Posterior vena cava (tissue), 2 donors: ENCODE measurements around the gene USP16. TPM values are rescaled to one million over a fixed set of nuclear protein-coding genes. Genes with fewer than 3 reads are reported as not detected.

Source experiments
- DNase-seq: peaks from one replicate; pipeline ENCODE4 v3.0.0-alpha.2; 2020; ENCODE audit warnings: low spot score
- intact Hi-C, 2 donors: fragments of 100-400 bp; cut with DNase I; formaldehyde crosslinking; loops; one replicate each; pipeline versions ENCODE4 v1.14.1 to v1.14.2; 2022 to 2023
- total RNA-seq, 2 donors: library from RNA; stranded (reverse); fragmentation: NEBNext Ultra II Directional; extraction: Animal tissue kit (Norgen Biotek cat#: 25700); gene quantifications; one replicate each; pipeline ENCODE4 v1.2.1, GENCODE V29; 2021
- donor health status: DM: yes; HTN: yes; CAD: no.
- donor health status: DM: yes; HTN: yes; CAD: no.

Gene USP16
- total RNA-seq, 2 donors from 2014 or later, result 34.7 to 43.4 TPM

DNA sequence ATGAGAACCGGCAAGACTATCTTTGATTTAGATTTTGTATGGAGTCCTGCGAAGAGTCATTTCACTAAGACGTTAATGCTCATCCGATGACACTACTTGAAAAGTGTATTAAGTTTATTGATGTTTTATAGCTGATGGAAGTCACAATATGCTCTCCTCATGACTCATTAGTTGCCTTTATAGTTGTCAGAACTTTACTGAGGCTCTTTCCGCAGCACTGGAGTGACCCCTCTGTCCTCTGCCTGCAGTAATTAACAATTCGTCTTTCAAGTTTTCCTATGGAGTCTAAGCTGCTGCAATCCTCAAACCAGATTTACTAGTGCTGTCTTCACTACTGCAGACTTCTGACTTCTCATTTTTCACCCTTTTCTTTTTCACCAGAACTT is 853 bp downstream of the USP16 start:
- intact Hi-C loops, result no loop called here
- DNase-seq, result no peak

DNA sequence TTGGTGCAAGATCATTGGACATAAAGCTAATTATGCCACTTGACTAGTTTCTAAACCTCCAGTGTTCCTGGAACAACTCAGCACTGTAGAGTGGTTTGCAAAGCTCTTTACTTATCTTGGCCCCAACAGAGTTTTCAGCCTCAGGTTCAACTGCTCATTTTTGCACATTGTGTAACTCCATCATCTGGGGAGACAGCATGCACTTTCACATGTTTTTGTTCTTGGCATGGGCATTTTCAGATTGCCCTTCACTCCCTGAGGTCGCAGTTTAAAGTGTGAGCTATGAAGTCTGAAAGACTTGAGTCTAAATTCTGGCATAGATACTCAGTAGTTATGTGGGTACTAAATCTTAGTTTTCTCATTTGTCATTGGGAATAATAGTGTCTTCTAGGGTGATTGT is 5.1 kb downstream of the USP16 start:
- DNase-seq, result no peak
- intact Hi-C loops, result no loop called here

DNA sequence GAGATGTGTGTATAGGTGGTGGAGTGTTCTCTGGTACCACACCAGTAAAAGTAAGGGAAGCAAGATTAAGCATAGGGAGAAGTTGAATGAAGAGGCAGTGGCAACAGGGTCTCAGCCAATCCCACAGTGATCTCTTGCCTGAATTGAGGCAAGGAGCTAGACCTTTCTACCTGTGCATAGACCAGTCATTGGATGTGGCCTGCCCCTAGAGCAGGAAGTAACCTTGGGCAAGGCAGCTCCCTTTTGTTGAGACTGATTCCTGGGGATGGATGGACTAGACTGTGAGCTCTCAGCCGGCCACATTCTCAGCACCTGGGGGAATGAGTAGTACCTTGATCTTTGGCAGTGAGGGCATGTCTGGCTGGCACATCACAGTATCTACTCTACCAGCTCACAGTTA is 6.4 kb downstream of the USP16 start:
- intact Hi-C loops, result no loop called here
- DNase-seq, result no peak

DNA sequence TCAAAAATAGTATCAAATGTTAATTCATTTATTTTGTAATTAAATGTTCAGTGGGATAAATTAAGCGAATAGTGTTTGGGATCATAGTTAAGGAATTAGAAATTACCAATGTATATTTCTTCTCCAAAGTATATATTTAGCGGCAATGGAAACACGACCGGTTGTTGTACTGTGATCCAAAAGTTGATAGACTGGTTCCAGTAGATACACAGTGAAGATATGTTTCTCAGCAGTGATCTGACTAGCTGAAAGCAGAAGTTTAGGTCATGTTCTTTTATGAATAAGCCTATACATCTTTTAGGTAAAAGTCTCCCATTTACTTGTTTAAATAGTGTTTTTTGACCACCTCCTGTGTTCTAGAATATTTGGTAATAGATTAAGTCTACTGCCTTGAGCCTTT is 8.8 kb downstream of the USP16 start:
- intact Hi-C loops, result no loop called here
- DNase-seq, result no peak

DNA sequence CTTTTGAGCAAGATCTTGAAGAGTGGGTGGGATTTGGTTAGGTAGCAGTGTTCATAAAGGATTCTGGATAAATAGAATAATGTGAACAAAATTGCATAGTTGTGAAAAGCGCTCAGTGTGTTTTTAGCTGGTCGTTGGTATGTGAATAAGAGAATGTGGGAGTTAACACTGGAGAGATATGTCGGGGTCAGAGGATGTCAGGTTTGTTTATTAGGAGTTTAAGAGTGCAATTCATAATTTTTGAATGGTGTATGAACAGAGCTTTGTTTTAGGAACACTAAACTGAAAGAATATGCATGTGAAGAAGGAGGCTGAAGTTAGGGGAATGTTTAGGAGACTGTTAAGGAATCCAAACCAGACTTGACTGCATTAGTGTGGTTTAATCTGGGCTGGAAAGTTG is 9.4 kb downstream of the USP16 start:
- intact Hi-C loops, result no loop called here
- DNase-seq, result no peak

DNA sequence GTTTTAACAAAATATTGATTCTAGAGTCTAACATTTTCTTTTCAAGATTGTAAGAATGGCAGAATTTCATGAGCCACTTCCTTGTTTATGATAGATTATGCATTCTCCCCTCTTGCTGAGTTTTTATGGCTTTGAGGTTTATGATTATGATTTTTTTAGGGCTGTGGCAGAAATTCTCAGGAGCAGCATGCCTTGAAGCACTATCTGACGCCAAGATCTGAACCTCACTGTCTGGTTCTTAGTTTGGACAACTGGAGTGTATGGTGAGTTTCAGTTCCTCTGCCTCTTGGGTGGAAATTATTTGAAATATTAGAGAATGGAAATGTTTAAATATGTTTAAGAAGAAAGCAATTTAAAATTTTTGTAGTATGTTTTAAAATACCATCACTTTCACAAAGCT is 10.2 kb downstream of the USP16 start:
- DNase-seq, result no peak
- intact Hi-C loops, result no loop called here

DNA sequence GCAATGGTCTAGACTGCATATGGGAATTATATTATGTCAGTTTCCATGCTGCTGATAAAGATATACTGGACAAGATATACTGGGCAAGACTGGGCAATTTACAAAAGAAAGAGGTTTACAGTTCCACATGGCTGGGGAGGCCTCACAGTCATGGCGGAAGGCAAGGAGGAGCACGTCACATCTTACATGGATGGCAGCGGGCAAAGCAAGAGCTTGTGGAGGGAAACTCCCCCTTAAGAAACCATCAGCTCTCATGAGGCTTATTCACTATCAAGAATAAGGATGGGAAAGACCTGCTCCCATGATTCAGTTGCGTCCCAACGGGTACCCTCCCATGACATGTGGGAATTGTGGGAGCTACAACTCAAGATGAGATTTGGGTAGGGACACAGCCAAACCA is 27.8 kb downstream of the USP16 start:
- DNase-seq, result no peak
- intact Hi-C loops, result no loop called here

DNA sequence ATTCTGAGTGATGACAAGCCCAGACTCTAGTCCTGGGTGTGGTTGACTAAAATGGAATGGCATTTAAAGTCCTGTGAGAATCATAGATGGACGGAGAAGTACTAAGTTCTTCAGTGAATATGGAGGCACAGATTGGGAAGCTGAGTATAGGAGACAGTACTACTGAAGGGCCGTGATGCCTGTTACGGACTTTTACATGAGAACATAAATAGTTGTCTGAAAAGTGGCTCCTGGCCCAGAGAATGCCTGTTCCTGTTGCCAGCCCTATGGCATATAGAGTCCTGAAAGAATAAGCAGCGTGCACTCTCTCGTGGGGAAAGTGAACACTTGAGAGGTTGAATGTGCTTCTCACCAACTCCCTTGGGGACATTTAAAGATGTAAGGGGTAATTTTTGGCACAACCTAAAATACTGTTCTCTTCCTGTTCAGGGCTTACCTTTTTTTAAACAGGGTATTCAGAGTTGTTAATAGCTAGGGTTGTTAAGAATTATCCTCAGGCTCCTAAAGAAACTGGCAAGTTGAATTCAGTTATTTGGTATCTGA is 28.6 kb downstream of the USP16 start:
- no peak for DNase-seq
- intact Hi-C loops, result no loop called here

DNA sequence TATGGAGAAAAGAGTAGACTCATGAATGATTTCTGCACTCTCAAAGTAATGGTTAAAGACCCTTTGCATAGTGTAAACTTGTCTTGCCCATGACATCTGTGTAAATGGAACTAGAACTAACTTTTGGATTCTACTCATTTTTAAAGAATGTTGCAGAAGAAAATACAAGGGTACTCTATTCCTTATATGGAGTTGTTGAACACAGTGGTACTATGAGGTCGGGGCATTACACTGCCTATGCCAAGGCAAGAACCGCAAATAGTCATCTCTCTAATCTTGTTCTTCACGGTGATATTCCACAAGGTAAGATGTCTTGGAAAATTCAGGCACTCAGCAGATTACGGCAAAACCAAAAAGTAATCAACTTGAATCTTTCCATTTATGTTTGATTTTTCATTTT is 29.2 kb downstream of the USP16 start:
- intact Hi-C loops, result no loop called here
- no peak for DNase-seq

DNA sequence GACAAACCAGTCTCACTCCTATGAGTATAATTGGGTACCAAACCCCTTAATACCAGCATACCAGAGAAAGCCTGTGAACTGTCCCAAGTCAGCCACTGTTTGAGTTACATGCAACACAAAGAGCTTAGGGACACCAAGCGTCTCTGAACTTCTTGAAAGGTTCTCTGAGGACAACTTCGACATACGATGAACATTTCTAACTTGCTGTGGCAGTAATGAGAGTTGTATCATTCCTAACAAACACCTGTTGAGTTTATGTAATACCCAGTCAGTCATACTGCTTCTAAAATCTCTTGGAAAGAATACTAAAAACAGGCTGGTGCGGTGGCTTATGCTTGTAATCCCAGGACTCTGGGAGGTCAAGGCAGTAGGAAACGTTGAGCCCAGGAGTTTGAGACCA is 30.6 kb downstream of the USP16 start:
- intact Hi-C loops, result no loop called here
- DNase-seq, result no peak

DNA sequence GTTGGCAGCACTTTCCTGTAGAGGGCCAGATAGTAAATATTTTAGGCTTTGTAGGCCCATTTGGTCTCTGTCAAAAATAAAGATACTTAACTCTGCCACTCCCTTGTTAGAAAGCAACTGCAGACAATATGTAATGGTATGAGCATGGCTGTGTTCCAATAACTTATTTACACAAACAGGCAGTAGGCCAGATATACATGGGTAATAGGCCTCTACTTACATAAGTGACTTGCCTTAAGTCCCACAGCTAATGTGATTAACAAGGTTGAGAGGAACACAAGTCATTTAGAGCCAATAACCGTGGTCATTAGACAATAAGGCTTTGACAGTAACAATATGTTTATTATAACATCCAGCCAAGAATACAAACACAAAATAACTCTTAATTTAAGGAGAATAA is 31.5 kb downstream of the USP16 start:
- DNase-seq, result no peak
- intact Hi-C loops, result no loop called here

DNA sequence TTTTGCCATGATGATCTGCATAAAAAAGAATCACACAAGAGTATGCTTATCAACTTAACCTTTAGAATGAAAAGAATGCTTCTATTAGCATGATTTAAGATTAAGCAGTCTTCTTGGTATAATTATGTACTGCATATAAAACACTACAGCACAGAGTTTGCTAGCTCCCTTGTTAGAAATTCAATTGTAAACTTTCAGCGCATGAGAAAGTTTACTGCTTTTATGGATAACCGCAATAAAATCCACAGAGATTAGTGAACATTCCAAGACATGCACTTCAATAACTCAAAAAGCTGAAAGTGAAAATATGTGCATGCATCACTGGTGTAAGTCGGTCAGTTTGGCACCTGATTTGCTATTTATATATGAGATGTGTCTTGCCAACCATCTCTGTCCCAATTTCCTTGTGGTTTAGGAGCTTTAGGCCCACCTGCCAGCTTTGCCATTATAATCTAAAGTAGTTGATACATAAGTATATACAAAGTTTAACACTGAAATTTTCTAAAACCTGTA is 32.1 kb downstream of the USP16 start:
- DNase-seq, result no peak
- intact Hi-C loops, result no loop called here

DNA sequence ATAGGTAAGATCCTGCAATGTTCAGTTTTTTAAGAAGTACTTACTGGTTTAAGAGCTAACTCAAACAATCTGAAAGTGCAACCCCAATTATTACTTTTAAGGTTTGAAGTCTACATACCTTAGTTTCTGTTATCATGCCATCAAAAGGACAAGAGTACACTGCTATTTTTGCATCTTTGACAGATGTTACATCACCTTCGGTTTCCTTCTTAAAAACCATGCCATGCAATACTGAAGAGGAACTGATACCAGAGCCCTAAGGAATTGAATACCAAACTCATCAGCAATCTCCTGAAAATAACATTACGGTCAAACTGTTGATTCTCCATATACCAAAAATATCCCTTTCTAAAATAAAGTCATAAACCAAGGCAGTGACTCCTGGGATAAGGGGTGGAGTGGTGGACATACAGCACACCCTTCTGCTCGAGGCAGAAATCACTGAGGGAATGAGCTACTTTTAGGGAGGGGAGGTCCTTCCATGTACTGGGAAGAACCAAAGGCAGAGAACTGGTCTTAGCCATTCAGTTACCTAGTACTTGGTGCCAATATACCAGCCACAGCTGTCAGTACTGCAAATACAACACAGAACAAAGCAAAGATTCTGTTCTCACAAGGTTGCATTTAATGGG is 40.5 kb downstream of the USP16 start:
- DNase-seq, result no peak
- intact Hi-C loops, result no loop called here

DNA sequence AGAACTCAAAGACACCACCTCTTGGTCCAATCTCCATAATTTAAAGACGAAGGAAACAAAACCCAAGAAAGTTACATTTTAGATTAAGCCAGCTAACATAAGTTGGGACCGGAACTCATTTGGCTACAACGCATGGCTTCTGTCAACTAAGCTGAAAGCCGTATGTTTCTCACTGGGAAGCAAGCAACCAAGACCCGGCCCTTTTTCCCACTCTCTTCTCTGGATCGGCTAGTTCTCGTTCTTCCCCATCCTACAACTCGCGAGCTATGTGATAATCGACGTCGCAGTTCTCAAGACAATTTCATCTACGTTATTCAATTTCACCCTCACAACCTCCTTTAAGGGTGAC is 48.4 kb downstream of the USP16 start:
- intact Hi-C loops, result no loop called here

DNA sequence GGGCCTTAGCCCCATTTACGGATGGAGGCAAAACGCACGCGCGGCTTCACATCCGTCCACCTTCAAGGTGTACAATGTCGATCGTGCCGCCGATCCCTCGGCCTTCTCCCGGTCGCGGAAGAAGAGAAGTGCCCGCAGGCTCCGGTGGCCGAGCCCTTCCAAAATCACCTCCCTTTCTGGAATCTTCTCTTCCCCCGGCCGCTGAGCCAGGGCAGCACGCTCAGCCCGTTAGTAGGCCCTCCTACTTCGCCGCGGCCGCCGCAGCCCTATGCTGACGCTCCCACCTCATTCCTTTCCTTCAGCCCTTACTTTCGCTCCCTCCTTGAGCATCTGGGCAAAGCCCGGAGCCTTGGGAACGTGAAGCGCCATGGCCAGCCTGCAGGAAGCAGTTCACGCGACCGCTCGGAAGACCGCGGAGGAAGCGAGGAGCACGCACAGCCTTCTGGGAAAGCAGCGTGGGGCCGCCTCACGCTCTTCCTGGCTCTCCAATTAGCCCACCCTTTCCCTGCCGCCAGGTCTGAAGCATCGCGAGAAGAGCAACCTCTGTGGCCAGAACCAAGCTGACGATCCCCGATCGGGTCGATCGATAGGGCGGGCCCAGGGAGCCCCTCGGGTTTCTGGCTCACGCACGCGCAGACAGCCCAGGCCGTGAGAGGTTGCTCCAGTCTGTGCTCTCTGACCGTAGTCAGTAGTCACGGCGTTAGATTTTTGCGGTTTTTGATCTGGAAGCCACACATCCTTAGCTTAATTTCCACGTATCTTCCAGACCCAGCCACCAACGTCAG is 48.9 kb downstream of the USP16 start, which contains the start of gene CCT8:
CCT8 (minus strand) TSS at position 427 of the 785 bp plus-strand sequence; CDS start at position 369, 58 bp downstream.
- intact Hi-C loops, result no loop called here
- peak; percentile 100 for DNase-seq

More for the DNA sequence above, 48.4 kb downstream of the USP16 start:
- no peak for DNase-seq

DNA sequence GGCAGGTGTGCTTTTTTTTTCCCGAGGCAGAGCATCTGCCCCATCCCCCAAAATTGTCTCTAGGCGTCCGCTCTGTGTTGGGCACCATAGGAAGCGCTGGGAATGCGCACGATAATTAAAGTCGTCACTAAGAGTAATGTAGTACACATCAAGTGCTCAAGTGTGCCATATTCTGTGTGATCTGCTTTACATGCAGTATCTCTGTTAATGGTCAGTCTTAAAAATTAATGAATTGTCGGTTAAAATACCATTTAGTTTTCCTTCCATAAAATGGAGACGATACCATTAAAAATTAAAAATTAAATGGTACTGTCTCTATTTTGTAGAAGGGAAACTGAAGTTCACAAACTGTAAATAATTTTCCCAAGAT is 49.5 kb downstream of the USP16 start:
- DNase-seq, result no peak
- intact Hi-C loops, result no loop called here

DNA sequence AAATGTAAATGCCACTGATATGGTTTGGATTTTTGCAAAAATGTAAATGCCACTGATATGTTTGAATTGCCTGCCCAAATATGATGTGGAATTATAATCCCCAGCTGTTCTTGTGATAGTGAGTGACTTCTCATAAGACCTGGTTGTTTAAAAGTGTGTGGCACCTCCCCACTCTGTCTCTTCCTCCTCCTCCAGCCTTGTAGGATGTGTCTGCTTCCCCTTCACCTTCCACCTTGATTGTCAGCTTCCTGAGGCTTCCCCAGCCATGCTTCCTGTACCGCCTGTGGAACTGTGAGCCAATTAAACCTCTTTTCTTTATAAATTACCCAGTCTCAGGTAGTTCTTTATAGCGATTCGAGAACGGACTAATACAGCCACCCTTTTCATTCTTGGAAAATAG is 50.3 kb downstream of the USP16 start:
- intact Hi-C loops, result no loop called here

DNA sequence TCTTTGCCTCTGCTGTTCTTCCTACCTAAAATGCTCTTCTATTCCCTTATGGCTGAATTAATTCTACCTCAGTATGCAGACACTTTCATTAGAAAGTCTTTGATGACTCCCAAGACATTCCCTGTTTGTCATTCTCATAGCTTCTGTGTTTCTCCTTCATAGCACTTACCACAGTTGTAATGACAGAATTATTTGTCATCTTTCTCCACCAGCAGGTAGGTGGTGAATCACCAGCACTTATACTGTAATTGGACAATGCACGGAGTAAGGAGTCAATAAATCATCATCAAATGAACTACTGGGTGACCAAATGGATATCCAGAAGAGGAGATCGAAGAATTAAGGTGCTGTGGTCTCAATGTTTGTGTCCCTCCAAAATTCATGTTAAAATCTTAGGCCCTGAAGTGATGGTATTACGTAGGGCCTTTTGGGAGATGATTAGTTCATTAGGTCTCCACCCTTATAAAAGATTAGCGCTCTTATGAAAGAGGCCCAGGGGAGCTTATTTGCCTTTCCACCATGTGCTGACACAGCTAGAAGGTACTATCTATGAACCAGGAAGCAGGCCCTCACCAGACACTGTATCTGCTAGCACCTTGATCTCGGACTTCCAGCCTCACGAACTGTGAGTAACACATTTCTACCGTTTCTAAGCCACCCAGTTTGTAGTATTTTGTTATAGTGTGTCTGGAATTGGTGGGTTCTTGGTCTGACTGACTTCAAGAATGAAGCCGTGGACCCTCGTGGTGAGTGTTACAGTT is 51.4 kb downstream of the USP16 start:
- intact Hi-C loops, result loop anchor here in 1 of 2 donors (2.0 kb wide), 1 partner anchor 31 kb away; no protein-coding TSS in a partner anchor
- no peak for DNase-seq

More for the DNA sequence above, 50.3 kb downstream of the USP16 start:
- DNase-seq, result no peak

DNA sequence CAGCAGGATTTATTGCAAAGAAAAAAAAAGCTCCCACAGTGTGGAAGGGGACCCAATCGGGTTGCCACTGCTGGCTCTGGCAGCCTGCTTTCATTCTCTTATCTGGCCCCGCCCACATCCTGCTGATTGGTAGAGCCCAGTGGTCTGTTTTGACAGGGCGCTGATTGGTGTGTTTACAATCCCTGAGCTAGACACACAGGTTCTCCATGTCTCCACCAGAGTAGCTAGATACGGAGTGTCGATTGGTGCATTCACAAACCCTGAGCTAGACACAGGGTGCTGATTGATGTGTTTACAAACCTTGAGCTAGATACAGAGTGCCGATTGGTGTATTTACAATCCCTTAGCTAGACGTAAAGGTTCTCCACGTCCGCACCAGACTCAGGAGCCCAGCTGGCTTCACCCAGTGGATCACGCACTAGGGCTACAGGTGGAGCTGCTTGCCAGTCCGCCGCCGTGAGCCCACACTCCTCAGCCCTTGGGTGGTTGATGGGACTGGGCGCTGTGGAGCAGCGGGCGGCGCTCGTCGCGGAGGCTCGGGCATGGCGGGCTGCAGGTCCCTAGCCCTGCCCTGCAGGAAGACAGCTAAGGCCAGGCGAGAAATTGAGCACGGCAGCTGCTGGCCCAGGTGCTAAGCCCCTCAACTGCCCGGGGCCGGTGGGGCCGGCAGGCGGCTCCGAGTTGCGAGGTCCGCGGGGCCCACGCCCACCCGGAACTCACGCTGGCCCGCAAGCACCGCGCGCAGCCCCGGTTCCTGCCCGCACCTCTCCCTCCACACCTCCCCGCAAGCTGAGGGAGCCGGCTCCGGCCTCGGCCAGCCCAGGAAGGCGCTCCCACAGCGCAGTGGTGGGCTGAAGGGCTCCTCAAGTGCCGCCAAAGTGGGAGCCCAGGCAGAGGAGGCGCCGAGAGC is 52.5 kb downstream of the USP16 start:
- peak; percentile 91 for DNase-seq
- intact Hi-C loops, result loop anchor here in 1 of 2 donors (2.0 kb wide), 1 partner anchor 30 kb away; no protein-coding TSS in a partner anchor
